ENCODE data around the gene SIGLEC8.

The SIGLEC8 gene

GRCh38 chr19:51410950-51411748 lies 47.1 kb downstream of the SIGLEC8 start:
- no peak overlapping the region for H2AFZ ChIP-seq (ENCODE audit: low read length)
- no peak overlapping the region for H3K4me3 ChIP-seq (ENCODE audit: low read length, poor library complexity, severe bottlenecking)
- H3K4me1 ChIP-seq (ENCODE audit: insufficient read depth, low read length, poor library complexity, severe bottlenecking): peaks cover 3% of the 10 kb centered on the region
- no peaks in the 10 kb centered on the region for H3K36me3 ChIP-seq (ENCODE audit: insufficient read depth, low read length)
- no peaks in the 10 kb centered on the region for H3K9me2 ChIP-seq (replicated peaks; ENCODE audit: low read depth, low read length)
- no peaks in the 10 kb centered on the region for H4K20me1 ChIP-seq (ENCODE audit: insufficient read depth, low read length, poor library complexity, severe bottlenecking)
- H3K9me3 ChIP-seq (ENCODE audit: insufficient read depth, low read depth, low read length): no peaks in the 10 kb centered on the region; the same call in 1 of the 2 replicates
- no peak overlapping the region for H3K4me2 ChIP-seq (ENCODE audit: low read depth, low read length, poor library complexity, severe bottlenecking)
- H3K79me2 ChIP-seq (ENCODE audit: insufficient read depth, low read length): no peaks in the 10 kb centered on the region
- H3K27me3 ChIP-seq (ENCODE audit: insufficient read depth, low read length, poor library complexity, severe bottlenecking): no peaks in the 10 kb centered on the region
- no peak for TF ChIP-seq EZH2phosphoT487 (IDR thresholded peaks at IDR 0.05; ENCODE audit: borderline replicate concordance)
- H3K9ac ChIP-seq (ENCODE audit: low read depth, low read length, poor library complexity, severe bottlenecking): no peak overlapping the region
- no peaks in the 10 kb centered on the region for H3F3A ChIP-seq (ENCODE audit: low read depth)

DNA sequence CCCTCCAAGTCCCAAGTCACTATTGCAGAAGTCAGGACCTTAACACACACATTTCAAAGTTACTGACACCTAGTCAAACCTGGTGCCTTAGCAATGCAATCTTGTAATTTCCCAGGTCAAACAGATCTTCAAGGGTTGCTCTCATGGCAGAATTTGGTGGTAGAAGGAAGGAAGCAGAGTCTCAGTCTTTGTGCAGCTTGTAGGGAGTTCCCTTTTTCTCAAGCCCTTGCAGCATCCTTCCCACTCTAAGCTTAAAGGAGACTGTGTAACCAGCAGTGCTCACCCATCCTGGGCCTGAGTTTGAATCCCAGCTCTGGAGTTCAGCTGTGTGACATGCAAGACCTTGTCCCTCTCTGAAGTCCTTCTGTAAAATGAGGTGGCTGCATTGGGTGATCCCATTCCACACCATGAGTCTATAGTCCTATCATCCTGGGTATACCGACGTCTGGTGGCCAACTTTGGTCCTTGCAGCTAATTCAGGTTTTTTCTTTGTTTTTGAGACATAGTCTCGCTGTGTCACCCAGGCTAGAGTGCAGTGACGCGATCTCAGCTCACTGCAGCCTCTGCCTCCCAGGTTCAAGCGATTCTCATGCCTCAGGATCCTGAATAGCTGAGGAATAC lies 50.6 kb downstream of the SIGLEC8 start:
- peaks cover 3% of the 10 kb centered on the region for H3K4me1 ChIP-seq (ENCODE audit: insufficient read depth, low read length, poor library complexity, severe bottlenecking)
- H3K9me3 ChIP-seq (ENCODE audit: insufficient read depth, low read depth, low read length): peaks cover 2% of the 10 kb centered on the region; the same call in 1 of the 2 replicates
- no peaks in the 10 kb centered on the region for H3K36me3 ChIP-seq (ENCODE audit: insufficient read depth, low read length)
- no peak overlapping the region for H3K4me2 ChIP-seq (ENCODE audit: low read depth, low read length, poor library complexity, severe bottlenecking)
- H2AFZ ChIP-seq (ENCODE audit: low read length): peak overlapping the region; percentile 73
- no peaks in the 10 kb centered on the region for H3K9me2 ChIP-seq (replicated peaks; ENCODE audit: low read depth, low read length)
- no peaks in the 10 kb centered on the region for H3F3A ChIP-seq (ENCODE audit: low read depth)
- TF ChIP-seq, protein P1, sequence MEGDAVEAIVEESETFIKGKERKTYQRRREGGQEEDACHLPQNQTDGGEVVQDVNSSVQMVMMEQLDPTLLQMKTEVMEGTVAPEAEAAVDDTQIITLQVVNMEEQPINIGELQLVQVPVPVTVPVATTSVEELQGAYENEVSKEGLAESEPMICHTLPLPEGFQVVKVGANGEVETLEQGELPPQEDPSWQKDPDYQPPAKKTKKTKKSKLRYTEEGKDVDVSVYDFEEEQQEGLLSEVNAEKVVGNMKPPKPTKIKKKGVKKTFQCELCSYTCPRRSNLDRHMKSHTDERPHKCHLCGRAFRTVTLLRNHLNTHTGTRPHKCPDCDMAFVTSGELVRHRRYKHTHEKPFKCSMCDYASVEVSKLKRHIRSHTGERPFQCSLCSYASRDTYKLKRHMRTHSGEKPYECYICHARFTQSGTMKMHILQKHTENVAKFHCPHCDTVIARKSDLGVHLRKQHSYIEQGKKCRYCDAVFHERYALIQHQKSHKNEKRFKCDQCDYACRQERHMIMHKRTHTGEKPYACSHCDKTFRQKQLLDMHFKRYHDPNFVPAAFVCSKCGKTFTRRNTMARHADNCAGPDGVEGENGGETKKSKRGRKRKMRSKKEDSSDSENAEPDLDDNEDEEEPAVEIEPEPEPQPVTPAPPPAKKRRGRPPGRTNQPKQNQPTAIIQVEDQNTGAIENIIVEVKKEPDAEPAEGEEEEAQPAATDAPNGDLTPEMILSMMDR (conservative IDR thresholded peaks at IDR 0.05; ENCODE audit: low read length): peak; percentile 80
- TF ChIP-seq EZH2phosphoT487 (IDR thresholded peaks at IDR 0.05; ENCODE audit: borderline replicate concordance): no peak
- H3K27me3 ChIP-seq (ENCODE audit: insufficient read depth, low read length, poor library complexity, severe bottlenecking): no peaks in the 10 kb centered on the region
- H3K9ac ChIP-seq (ENCODE audit: low read depth, low read length, poor library complexity, severe bottlenecking): no peak overlapping the region
- H3K79me2 ChIP-seq (ENCODE audit: insufficient read depth, low read length): no peaks in the 10 kb centered on the region
- H4K20me1 ChIP-seq (ENCODE audit: insufficient read depth, low read length, poor library complexity, severe bottlenecking): no peaks in the 10 kb centered on the region
- no peak overlapping the region for H3K4me3 ChIP-seq (ENCODE audit: low read length, poor library complexity, severe bottlenecking)

DNA sequence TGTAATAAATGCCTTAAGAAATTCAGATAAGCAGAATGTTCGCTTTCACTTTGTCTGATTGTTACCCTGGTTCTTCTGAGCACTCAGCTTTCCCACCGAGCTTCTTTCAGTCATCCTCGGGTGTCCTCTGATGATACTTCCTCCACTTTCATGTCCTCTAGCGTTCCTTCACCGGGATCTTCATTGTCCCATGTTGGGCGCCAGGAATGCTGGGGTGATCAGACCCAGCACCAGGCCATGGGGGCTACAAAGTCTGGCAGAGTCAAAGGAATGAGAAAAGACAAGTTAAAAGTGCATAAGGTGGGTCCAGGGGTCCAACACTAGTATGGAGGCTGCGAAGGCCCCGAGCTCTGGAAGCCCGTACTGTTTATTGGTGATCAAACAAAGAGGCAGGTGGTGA lies 56.1 kb downstream of the SIGLEC8 start:
- Histone ChIP-seq H3K79me2 (ENCODE audit: insufficient read depth, low read length) (no peaks in the 10 kb centered on the region), H4K20me1 (ENCODE audit: insufficient read depth, low read length, poor library complexity, severe bottlenecking) (no peaks in the 10 kb centered on the region), H3K4me2 (ENCODE audit: low read depth, low read length, poor library complexity, severe bottlenecking) (no peak overlapping the region), H3K9me2 (replicated peaks; ENCODE audit: low read depth, low read length) (no peaks in the 10 kb centered on the region), H3K27me3 (ENCODE audit: insufficient read depth, low read length, poor library complexity, severe bottlenecking) (no peaks in the 10 kb centered on the region), H3K9me3 (ENCODE audit: insufficient read depth, low read depth, low read length) (peaks cover 8% of the 10 kb centered on the region; the same call in 1 of the 2 replicates), H3K4me1 (ENCODE audit: insufficient read depth, low read length, poor library complexity, severe bottlenecking) (peaks cover 21% of the 10 kb centered on the region), H3K9ac (ENCODE audit: low read depth, low read length, poor library complexity, severe bottlenecking) (no peak overlapping the region), H2AFZ (ENCODE audit: low read length) (no peak overlapping the region), H3F3A (ENCODE audit: low read depth) (no peaks in the 10 kb centered on the region), H3K36me3 (ENCODE audit: insufficient read depth, low read length) (no peaks in the 10 kb centered on the region), H3K4me3 (ENCODE audit: low read length, poor library complexity, severe bottlenecking) (no peak overlapping the region)
- TF ChIP-seq EZH2phosphoT487 (IDR thresholded peaks at IDR 0.05; ENCODE audit: borderline replicate concordance): no peak
- TF ChIP-seq, protein P1 (conservative IDR thresholded peaks at IDR 0.05; ENCODE audit: low read length): no peak
